ENCODE results near the gene GPR31.

DNA sequence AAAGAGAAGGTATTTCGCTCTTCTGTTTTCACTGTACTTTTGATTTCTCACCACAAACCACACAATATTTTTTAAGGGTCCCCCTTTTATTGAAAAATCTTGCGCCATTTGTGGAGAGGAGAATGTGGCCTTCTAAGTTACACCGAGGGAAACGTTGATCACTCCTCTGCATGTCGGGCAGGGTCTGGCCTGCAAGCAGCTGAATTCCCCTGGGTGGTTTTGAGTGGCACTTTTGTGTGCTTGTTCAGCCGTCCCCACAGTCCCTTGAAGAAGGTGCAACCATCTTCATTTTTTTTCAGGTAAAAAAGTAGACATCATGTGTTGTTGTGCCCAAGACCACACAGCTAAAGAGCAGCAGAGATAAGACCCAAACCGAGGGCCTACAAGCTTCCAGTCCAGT, 6.1 kb downstream of the GPR31 start:
- TF ChIP-seq, protein P1, sequence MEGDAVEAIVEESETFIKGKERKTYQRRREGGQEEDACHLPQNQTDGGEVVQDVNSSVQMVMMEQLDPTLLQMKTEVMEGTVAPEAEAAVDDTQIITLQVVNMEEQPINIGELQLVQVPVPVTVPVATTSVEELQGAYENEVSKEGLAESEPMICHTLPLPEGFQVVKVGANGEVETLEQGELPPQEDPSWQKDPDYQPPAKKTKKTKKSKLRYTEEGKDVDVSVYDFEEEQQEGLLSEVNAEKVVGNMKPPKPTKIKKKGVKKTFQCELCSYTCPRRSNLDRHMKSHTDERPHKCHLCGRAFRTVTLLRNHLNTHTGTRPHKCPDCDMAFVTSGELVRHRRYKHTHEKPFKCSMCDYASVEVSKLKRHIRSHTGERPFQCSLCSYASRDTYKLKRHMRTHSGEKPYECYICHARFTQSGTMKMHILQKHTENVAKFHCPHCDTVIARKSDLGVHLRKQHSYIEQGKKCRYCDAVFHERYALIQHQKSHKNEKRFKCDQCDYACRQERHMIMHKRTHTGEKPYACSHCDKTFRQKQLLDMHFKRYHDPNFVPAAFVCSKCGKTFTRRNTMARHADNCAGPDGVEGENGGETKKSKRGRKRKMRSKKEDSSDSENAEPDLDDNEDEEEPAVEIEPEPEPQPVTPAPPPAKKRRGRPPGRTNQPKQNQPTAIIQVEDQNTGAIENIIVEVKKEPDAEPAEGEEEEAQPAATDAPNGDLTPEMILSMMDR (conservative IDR thresholded peaks at IDR 0.05; ENCODE audit: low read depth, low read length), result no peak
- TF ChIP-seq EZH2 (IDR thresholded peaks at IDR 0.05; ENCODE audit: low read length, unreplicated experiment), result no peak
- TF ChIP-seq EZH2phosphoT487 (IDR thresholded peaks at IDR 0.05; ENCODE audit: borderline replicate concordance, low read length), result no peak
